Endodermal cell (in vitro differentiated cells): ENCODE data around the gene RCAN2. TPM values are rescaled to one million over a fixed set of nuclear protein-coding genes. Genes with fewer than 3 reads are reported as not detected.

ENCODE experiments used
- DNase-seq: peaks from one replicate; pipeline ENCODE4 v3.0.0-alpha.2; 2017
- H3K27ac ChIP-seq: 2 replicates; pipeline ENCODE4 v1.5.1; 2013; ENCODE audit warnings: mild to moderate bottlenecking, low read depth, low read length, moderate library complexity
- H3K27me3 ChIP-seq: 2 replicates; pipeline ENCODE4 v1.6.1; 2013; ENCODE audit warnings: mild to moderate bottlenecking, low read length, moderate library complexity; ENCODE audit not compliant: insufficient read depth, control insufficient read depth, poor library complexity, severe bottlenecking
- H3K36me3 ChIP-seq: 2 replicates; pipeline ENCODE4 v1.7.0; 2013; ENCODE audit warnings: mild to moderate bottlenecking, low read length, moderate library complexity; ENCODE audit not compliant: control insufficient read depth, insufficient read depth
- H3K4me1 ChIP-seq: one replicate; pipeline ENCODE4 v1.7.0; 2013; ENCODE audit warnings: low read length; ENCODE audit not compliant: control insufficient read depth, insufficient read depth
- H3K4me3 ChIP-seq: 2 replicates; pipeline ENCODE4 v1.5.1; 2013; ENCODE audit warnings: mild to moderate bottlenecking, low read length, moderate library complexity
- H3K9ac ChIP-seq: 2 replicates; pipeline ENCODE4 v1.6.1; 2013; ENCODE audit warnings: mild to moderate bottlenecking, low read length, moderate library complexity; ENCODE audit not compliant: poor library complexity, severe bottlenecking; ENCODE audit errors: extremely low read depth
- H3K9me3 ChIP-seq: 2 replicates; pipeline ENCODE4 v1.6.1; 2013; ENCODE audit warnings: mild to moderate bottlenecking, low read length, moderate library complexity; ENCODE audit not compliant: control insufficient read depth
- H3K27ac Mint-ChIP-seq: 2 replicates; pipeline ENCODE4 v1.8.0; 2020; ENCODE audit warnings: mixed read lengths
- H3K27me3 Mint-ChIP-seq: 2 replicates; pipeline ENCODE4 v1.8.0; 2021; ENCODE audit warnings: mild to moderate bottlenecking, mixed read lengths; ENCODE audit not compliant: insufficient read depth
- H3K36me3 Mint-ChIP-seq: 2 replicates; pipeline ENCODE4 v1.8.0; 2020; ENCODE audit warnings: low read depth, mixed read lengths
- H3K4me1 Mint-ChIP-seq: 2 replicates; pipeline ENCODE4 v1.8.0; 2020; ENCODE audit warnings: mixed read lengths
- H3K4me3 Mint-ChIP-seq: 2 replicates; pipeline ENCODE4 v1.8.0; 2020; ENCODE audit warnings: mild to moderate bottlenecking, moderate library complexity, mixed read lengths
- H3K9me3 Mint-ChIP-seq: 2 replicates; pipeline ENCODE4 v1.8.0; 2020; ENCODE audit warnings: mild to moderate bottlenecking, mixed read lengths
- WGBS, 2 experiments: methylation state at CpG; one replicate each; pipeline versions ENCODE4 v1.1.5 to v1.1.7; 2013; ENCODE audit warnings: missing lambda C conversion rate in 2 of 2, mixed read lengths in 1 of 2; ENCODE audit not compliant: insufficient coverage in 1 of 2, insufficient read length in 1 of 2; 5-methylcytosine and 5-hydroxymethylcytosine counted together
- total RNA-seq, 2 donors: library from RNA; stranded (reverse); fragmentation: NEBNext Ultra II Directional in 1 of 2; extraction: Animal tissue kit (Norgen Biotek cat#: 25700) in 1 of 2; gene quantifications; 2 replicates in 1 of 2; 3 replicates in 1 of 2; pipeline ENCODE4 v1.2.1, GENCODE V29; 2021
- TF ChIP-seq, protein P1 (sequence below): fragments of 200-600 bp; sonication (generic); conservative IDR thresholded peaks from 2 replicates; pipeline ENCODE4 v1.5.0; 2021; ENCODE audit warnings: antibody characterized with exemption, mild to moderate bottlenecking

The RCAN2 gene
- total RNA-seq, 2 donors from 2014 or later: 15.7 to 16.7 TPM

- H3K9me3 Mint-ChIP-seq: no peaks in the 10 kb centered on the region
- no peak overlapping the region for H3K9ac ChIP-seq
- no peak overlapping the region for H3K4me3 Mint-ChIP-seq
- peaks cover 5% of the 10 kb centered on the region for H3K9me3 ChIP-seq
- TF ChIP-seq, protein P1, sequence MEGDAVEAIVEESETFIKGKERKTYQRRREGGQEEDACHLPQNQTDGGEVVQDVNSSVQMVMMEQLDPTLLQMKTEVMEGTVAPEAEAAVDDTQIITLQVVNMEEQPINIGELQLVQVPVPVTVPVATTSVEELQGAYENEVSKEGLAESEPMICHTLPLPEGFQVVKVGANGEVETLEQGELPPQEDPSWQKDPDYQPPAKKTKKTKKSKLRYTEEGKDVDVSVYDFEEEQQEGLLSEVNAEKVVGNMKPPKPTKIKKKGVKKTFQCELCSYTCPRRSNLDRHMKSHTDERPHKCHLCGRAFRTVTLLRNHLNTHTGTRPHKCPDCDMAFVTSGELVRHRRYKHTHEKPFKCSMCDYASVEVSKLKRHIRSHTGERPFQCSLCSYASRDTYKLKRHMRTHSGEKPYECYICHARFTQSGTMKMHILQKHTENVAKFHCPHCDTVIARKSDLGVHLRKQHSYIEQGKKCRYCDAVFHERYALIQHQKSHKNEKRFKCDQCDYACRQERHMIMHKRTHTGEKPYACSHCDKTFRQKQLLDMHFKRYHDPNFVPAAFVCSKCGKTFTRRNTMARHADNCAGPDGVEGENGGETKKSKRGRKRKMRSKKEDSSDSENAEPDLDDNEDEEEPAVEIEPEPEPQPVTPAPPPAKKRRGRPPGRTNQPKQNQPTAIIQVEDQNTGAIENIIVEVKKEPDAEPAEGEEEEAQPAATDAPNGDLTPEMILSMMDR: no peak
- H3K4me1 ChIP-seq: no peaks in the 10 kb centered on the region
- H3K4me3 ChIP-seq: no peak overlapping the region
- H3K27me3 Mint-ChIP-seq: no peaks in the 10 kb centered on the region
- no peak for DNase-seq
- H3K4me1 Mint-ChIP-seq: no peaks in the 10 kb centered on the region
- no peaks in the 10 kb centered on the region for H3K36me3 Mint-ChIP-seq
- H3K36me3 ChIP-seq: no peaks in the 10 kb centered on the region
- H3K27ac ChIP-seq: no peak overlapping the region
- H3K27ac Mint-ChIP-seq: no peak overlapping the region
- H3K27me3 ChIP-seq: no peaks in the 10 kb centered on the region
- 97 to 100% methylated on average over 1 to 3 of the region's 3 CpGs for WGBS, 2 experiments
These were observed 189.1 kb downstream of the RCAN2 start for GRCh38 chr6:46302176-46302575.

GRCh38 chr6:46299253-46299652 is 192.0 kb downstream of the RCAN2 start:
- no peak overlapping the region for H3K27ac ChIP-seq
- no peaks in the 10 kb centered on the region for H3K27me3 ChIP-seq
- Mint-ChIP-seq H3K4me1 (no peaks in the 10 kb centered on the region), H3K4me3 (no peak overlapping the region), H3K27me3 (no peaks in the 10 kb centered on the region), H3K9me3 (no peaks in the 10 kb centered on the region), H3K36me3 (no peaks in the 10 kb centered on the region), H3K27ac (no peak overlapping the region)
- no peaks in the 10 kb centered on the region for H3K4me1 ChIP-seq
- H3K9me3 ChIP-seq: peaks cover 5% of the 10 kb centered on the region
- H3K9ac ChIP-seq: no peak overlapping the region
- H3K4me3 ChIP-seq: no peak overlapping the region
- DNase-seq: no peak
- TF ChIP-seq, protein P1: no peak
- H3K36me3 ChIP-seq: no peaks in the 10 kb centered on the region

- Histone ChIP-seq H3K9me3 (peaks cover 5% of the 10 kb centered on the region), H3K4me1 (no peaks in the 10 kb centered on the region), H3K9ac (no peak overlapping the region), H3K27me3 (no peaks in the 10 kb centered on the region), H3K36me3 (no peaks in the 10 kb centered on the region), H3K4me3 (no peak overlapping the region), H3K27ac (no peak overlapping the region)
- Mint-ChIP-seq H3K4me3 (no peak overlapping the region), H3K36me3 (no peaks in the 10 kb centered on the region), H3K27ac (no peak overlapping the region), H3K4me1 (peaks cover 1% of the 10 kb centered on the region), H3K9me3 (no peaks in the 10 kb centered on the region), H3K27me3 (no peaks in the 10 kb centered on the region)
- TF ChIP-seq, protein P1: no peak
- no peak for DNase-seq
- 43 to 47% methylated on average over 1 of the region's 1 CpG for WGBS, 2 experiments
These were observed 194.7 kb downstream of the RCAN2 start for GRCh38 chr6:46296586-46296985.
